GM18870 (cell line): Measurements from ENCODE around the gene ZNF18.

Source experiments
- ATAC-seq: cut with Tn5 transposase; IDR thresholded peaks from one replicate; pipeline ENCODE4 v1.9.1; 2021; ENCODE audit warnings: moderate library complexity; ENCODE audit not compliant: unreplicated experiment

The ZNF18 gene

GRCh38 chr17:11997147-11997971, at the start of gene ZNF18:
Gene ZNF18 (minus strand): TSS chr17:11997475. CDS start chr17:11992829, 4,646 bp downstream.
- peak; percentile 90 for ATAC-seq

GRCh38 chr17:12046786-12047185, 49.5 kb upstream of the ZNF18 start:
- no peak for ATAC-seq

GRCh38 chr17:12043702-12044101, 46.4 kb upstream of the ZNF18 start:
- ATAC-seq, result no peak

- no peak for ATAC-seq
Observed at GRCh38 chr17:12041312-12041711, 44.0 kb upstream of the ZNF18 start.

GRCh38 chr17:12040478-12040877, 43.2 kb upstream of the ZNF18 start:
- no peak for ATAC-seq

- ATAC-seq, result no peak
Observed at GRCh38 chr17:12037970-12038369, 40.7 kb upstream of the ZNF18 start.

GRCh38 chr17:12035673-12036072, 38.4 kb upstream of the ZNF18 start:
- no peak for ATAC-seq

GRCh38 chr17:12034538-12034937, 37.3 kb upstream of the ZNF18 start:
- no peak for ATAC-seq

- no peak for ATAC-seq
Observed at GRCh38 chr17:12028611-12029010, 31.3 kb upstream of the ZNF18 start.

- no peak for ATAC-seq
Observed at GRCh38 chr17:12027658-12028057, 30.4 kb upstream of the ZNF18 start.

- no peak for ATAC-seq
Observed at GRCh38 chr17:12024327-12024726, 27.1 kb upstream of the ZNF18 start.

- no peak for ATAC-seq
Observed at GRCh38 chr17:12022310-12022709, 25.0 kb upstream of the ZNF18 start.

GRCh38 chr17:12021623-12022140, 24.4 kb upstream of the ZNF18 start:
- ATAC-seq, result no peak

GRCh38 chr17:12020642-12021622, 23.7 kb upstream of the ZNF18 start, which contains the start of gene MAP2K4:
Gene MAP2K4 (plus strand): TSS chr17:12020877. CDS start chr17:12020887, 10 bp downstream.
- ATAC-seq, result peak; percentile 66

GRCh38 chr17:12007466-12007865, 10.2 kb upstream of the ZNF18 start:
- ATAC-seq, result no peak

- ATAC-seq, result no peak
Observed at GRCh38 chr17:11999696-12000095, 2.4 kb upstream of the ZNF18 start.

- no peak for ATAC-seq
Observed at GRCh38 chr17:11997972-11998233, 628 bp upstream of the ZNF18 start.

- ATAC-seq, result peak; percentile 40
Observed at GRCh38 chr17:11996722-11997146, 541 bp downstream of the ZNF18 start.

- no peak for ATAC-seq
Observed at GRCh38 chr17:11991461-11991860, 5.8 kb downstream of the ZNF18 start.

- ATAC-seq, result no peak
Observed at GRCh38 chr17:11990363-11990983, 6.8 kb downstream of the ZNF18 start.

- no peak for ATAC-seq
Observed at GRCh38 chr17:11986942-11987329, 10.3 kb downstream of the ZNF18 start.
